ENCODE data around the gene RBM26. TPM values are rescaled to one million over a fixed set of nuclear protein-coding genes. Genes with fewer than 3 reads are reported as not detected.
A peak's percentile ranks its signal among the peaks of the same experiment; 100 is the strongest.

The RBM26 gene
- total RNA-seq, result 10 to 100 TPM; 34.8 to 96.6 (median 44.5) TPM

GRCh38 chr13:79405831-79406596 lies at the start of gene RBM26:
TSS of gene RBM26 (minus strand) at chr13:79406255. CDS start at chr13:79405774, 481 bp downstream.
- H3K36me3 ChIP-seq, result no peaks in the 10 kb centered on the region
- peak within 1 kb of the TSS; percentile 90 to 97 (median 94) for H3K27ac ChIP-seq
- no peaks in the 10 kb centered on the region for H3K9me3 ChIP-seq
- H3K4me1 ChIP-seq, result peaks cover 0 to 53% (median 15%) of the 10 kb centered on the region in 4 donors
- no peaks in the 10 kb centered on the region for H3K27me3 ChIP-seq
- H3K4me3 ChIP-seq, result peak within 1 kb of the TSS; percentile 81 to 97 (median 92)
- peak; percentile 89 to 97 (median 91) for DNase-seq
- TF ChIP-seq CTCF (IDR thresholded peaks at IDR 0.05), result peak in 4 of 6 experiments; percentile 6 to 40 (median 26)
- TF ChIP-seq POLR2A (IDR thresholded peaks at IDR 0.05), result peak in 1 of 2 donors; percentile 44

DNA sequence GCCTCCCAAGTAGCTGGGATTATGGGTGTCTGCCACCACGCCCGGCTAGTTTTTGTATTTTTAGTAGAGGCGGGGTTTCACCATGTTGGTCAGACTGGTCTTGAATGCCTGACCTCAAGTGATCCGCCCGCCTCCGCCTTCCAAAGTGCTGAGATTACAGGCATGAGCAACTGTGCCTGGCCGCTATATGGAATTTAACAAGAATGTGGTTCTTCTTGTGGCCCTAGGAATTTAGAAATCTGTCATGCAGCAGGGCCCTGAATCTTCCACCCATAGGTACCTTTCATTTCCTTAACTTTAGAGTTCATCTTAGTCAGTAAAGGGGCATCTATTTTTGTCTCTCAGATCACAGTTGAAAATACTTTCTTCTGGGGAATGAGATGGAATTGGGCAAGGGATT lies 49.3 kb upstream of the RBM26 start:
- Histone ChIP-seq H3K9me3 (no peaks in the 10 kb centered on the region), H3K4me1 (no peaks in the 10 kb centered on the region), H3K27me3 (no peaks in the 10 kb centered on the region), H3K4me3 (no peak overlapping the region), H3K36me3 (no peaks in the 10 kb centered on the region), H3K27ac (no peak overlapping the region)
- TF ChIP-seq CTCF (IDR thresholded peaks at IDR 0.05) (no peak), POLR2A (IDR thresholded peaks at IDR 0.05) (no peak)
- DNase-seq, result no peak

DNA sequence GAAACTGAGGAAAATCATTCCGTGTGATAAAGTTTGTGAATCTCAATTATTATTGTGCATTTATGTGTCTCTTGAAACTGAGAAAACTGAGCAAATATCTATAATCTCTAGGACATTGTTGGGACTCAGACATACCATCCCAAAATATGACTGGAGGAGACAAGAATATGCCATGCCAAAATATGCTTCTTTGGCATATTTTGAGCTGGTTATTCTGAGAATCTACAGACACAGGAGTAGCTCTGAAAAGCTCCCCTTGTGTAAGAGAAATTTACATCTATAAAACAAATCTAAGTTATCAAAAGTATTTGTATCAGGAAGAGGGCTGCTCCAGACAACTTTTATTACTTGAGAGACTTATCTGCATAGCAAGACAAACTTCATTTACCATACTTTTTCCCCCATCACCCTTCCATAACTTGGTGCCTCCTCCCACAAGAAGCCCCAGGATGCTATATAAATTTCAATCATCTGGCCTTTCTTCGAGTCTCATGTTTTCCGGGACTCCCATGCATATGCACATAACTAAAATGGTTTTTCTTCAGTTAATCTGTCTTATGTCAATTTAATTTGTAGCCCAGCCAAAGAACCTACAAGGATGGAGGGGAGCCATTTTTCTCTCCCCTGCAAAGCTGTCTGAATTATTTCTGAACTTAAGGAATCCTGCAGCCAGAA lies 46.3 kb upstream of the RBM26 start:
- Histone ChIP-seq H3K9me3 (no peaks in the 10 kb centered on the region), H3K4me1 (no peaks in the 10 kb centered on the region), H3K27me3 (no peaks in the 10 kb centered on the region), H3K36me3 (no peaks in the 10 kb centered on the region), H3K4me3 (no peak overlapping the region), H3K27ac (no peak overlapping the region)
- TF ChIP-seq POLR2A (IDR thresholded peaks at IDR 0.05), result no peak
- no peak for TF ChIP-seq CTCF (IDR thresholded peaks at IDR 0.05)
- no peak for DNase-seq

- Histone ChIP-seq H3K27me3 (no peaks in the 10 kb centered on the region), H3K36me3 (no peaks in the 10 kb centered on the region), H3K27ac (no peak overlapping the region), H3K4me3 (no peak overlapping the region), H3K4me1 (no peaks in the 10 kb centered on the region), H3K9me3 (no peaks in the 10 kb centered on the region)
- peak in 2 of 3 donors; percentile 21 to 75 for DNase-seq
- TF ChIP-seq CTCF (IDR thresholded peaks at IDR 0.05), result no peak
- no peak for TF ChIP-seq POLR2A (IDR thresholded peaks at IDR 0.05)
These were observed 45.5 kb upstream of the RBM26 start for GRCh38 chr13:79451500-79451962.

- H3K4me3 ChIP-seq, result no peak overlapping the region
- H3K4me1 ChIP-seq, result no peaks in the 10 kb centered on the region
- H3K9me3 ChIP-seq, result no peaks in the 10 kb centered on the region
- H3K27ac ChIP-seq, result no peak overlapping the region
- DNase-seq, result no peak
- no peaks in the 10 kb centered on the region for H3K36me3 ChIP-seq
- no peaks in the 10 kb centered on the region for H3K27me3 ChIP-seq
- TF ChIP-seq POLR2A (IDR thresholded peaks at IDR 0.05) (no peak), CTCF (IDR thresholded peaks at IDR 0.05) (no peak)
These were observed 44.1 kb upstream of the RBM26 start for GRCh38 chr13:79450110-79450509.

Measured in Peyer's patch (tissue), 4 donors.